Measurements from ENCODE around the gene SNCB. TPM values are rescaled to one million over a fixed set of nuclear protein-coding genes. Genes with fewer than 3 reads are reported as not detected.
A peak's percentile ranks its signal among the peaks of the same experiment; 100 is the strongest.

Gene SNCB
- total and polyA plus RNA-seq, 4 experiments from 2014 or later: not detected

DNA sequence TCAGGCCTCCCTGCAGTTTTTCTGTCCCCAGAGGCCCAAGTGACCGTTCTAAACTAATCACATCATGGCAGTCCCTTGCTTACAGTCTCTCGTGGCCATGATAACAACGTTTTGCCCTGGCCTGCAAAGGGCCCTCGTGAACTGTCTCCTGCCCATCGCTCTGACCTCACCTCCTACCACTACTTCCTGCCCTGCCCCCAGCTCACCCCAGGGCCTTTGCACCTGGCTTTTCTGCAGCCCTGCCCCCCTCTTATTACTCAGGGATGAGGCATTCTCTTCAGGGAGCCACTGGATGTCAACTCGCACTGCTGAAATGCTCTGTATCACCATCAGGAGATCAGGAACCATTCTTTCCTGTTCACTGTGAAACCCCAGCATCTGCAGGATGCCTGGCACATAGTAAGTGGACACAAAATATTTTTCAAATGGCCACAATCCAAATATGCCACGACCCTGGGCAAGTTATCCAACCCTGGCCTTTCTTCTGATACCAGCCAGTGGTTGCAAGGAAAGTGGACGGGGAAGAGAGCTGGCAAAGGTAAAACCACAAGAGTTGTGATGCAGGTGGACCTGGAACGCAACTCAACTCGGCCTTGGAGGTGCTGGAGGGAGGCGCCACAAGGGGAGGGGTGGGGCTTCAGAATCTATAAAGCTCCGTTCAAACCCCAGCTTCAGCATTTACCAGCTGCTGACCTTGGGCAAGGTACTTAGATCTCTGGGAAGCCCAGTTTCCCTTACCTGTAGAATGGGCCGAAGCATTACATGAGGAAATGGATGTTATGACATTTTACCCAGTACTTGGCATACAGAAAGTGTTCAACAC, 1.7 kb downstream of the SNCB start:
- H3K27me3 Mint-ChIP-seq: peaks cover 40 to 47% of the 10 kb centered on the region in 2 donors
- peak overlapping the region in 1 of 7 donors; percentile 35 for H3K27ac Mint-ChIP-seq
- no peaks in the 10 kb centered on the region for H3K9me3 Mint-ChIP-seq
- H3K4me1 ChIP-seq (ENCODE audit: insufficient read depth, low read length): peaks cover 16% of the 10 kb centered on the region
- H3K4me1 Mint-ChIP-seq: peaks cover 8 to 9% (median 9%) of the 10 kb centered on the region in 4 donors
- no peaks in the 10 kb centered on the region for H3K36me3 Mint-ChIP-seq
- DNase-seq: no peak
- H3K27ac ChIP-seq (ENCODE audit: low read depth, low read length): no peak overlapping the region
- peaks cover 25% of the 10 kb centered on the region for H3K27me3 ChIP-seq (ENCODE audit: insufficient read depth, low read length)
- no peak overlapping the region for H3K4me3 ChIP-seq (ENCODE audit: low read length in 2 of 2)
- no peaks in the 10 kb centered on the region for H3K36me3 ChIP-seq (ENCODE audit: insufficient read depth, low read length)
- intact Hi-C loops (cut with micrococcal nuclease): no loop called here
- ChIA-PET CTCF (ENCODE audit: partially characterized antibody) (interaction anchor here (1.9 kb wide), 1 partner anchor 33 kb away, joined by 5 read pairs; no protein-coding TSS in a partner anchor), POLR2A (ENCODE audit: partially characterized antibody) (interaction anchor here (2.0 kb wide), 1 partner anchor 19 kb away, joined by 6 read pairs; the partner anchor contains the start of gene TSPAN17)
- H3K9me3 ChIP-seq (ENCODE audit: control insufficient read depth in 1 of 2, low read length in 2 of 2): no peaks in the 10 kb centered on the region
- H3K4me3 Mint-ChIP-seq: peak overlapping the region in 4 of 8 donors; percentile 32 to 68 (median 42)

- CTCF ChIA-PET (ENCODE audit: partially characterized antibody): interaction anchor here (1.9 kb wide), 1 partner anchor 34 kb away, joined by 5 read pairs; no protein-coding TSS in a partner anchor
- H3K27me3 Mint-ChIP-seq: peaks cover 37 to 41% of the 10 kb centered on the region in 2 donors
Observed at GRCh38 chr5:176627582-176627981, 2.8 kb downstream of the SNCB start.

GRCh38 chr5:176626876-176627236, 3.5 kb downstream of the SNCB start:
- no peak for DNase-seq
- Mint-ChIP-seq H3K27me3 (peaks cover 40 to 42% of the 10 kb centered on the region in 2 donors), H3K9me3 (no peaks in the 10 kb centered on the region), H3K27ac (no peak overlapping the region), H3K4me3 (no peak overlapping the region), H3K36me3 (no peaks in the 10 kb centered on the region), H3K4me1 (peaks cover 7 to 9% (median 8%) of the 10 kb centered on the region in 4 donors)
- Histone ChIP-seq H3K9me3 (ENCODE audit: control insufficient read depth in 1 of 2, low read length in 2 of 2) (no peaks in the 10 kb centered on the region), H3K4me3 (ENCODE audit: low read length in 2 of 2) (no peak overlapping the region), H3K27ac (ENCODE audit: low read depth, low read length) (no peak overlapping the region), H3K36me3 (ENCODE audit: insufficient read depth, low read length) (no peaks in the 10 kb centered on the region), H3K4me1 (ENCODE audit: insufficient read depth, low read length) (peaks cover 16% of the 10 kb centered on the region), H3K27me3 (ENCODE audit: insufficient read depth, low read length) (peaks cover 21% of the 10 kb centered on the region)
- ChIA-PET CTCF (ENCODE audit: partially characterized antibody) (interaction anchor here (1.9 kb wide), 1 partner anchor 34 kb away, joined by 5 read pairs; no protein-coding TSS in a partner anchor), POLR2A (ENCODE audit: partially characterized antibody) (no interaction called here)
- intact Hi-C loops (cut with micrococcal nuclease): no loop called here

More at GRCh38 chr5:176627582-176627981, 2.8 kb downstream of the SNCB start:
- Mint-ChIP-seq H3K4me3 (peak overlapping the region in 2 of 8 donors; percentile 1 to 7), H3K27ac (no peak overlapping the region), H3K9me3 (no peaks in the 10 kb centered on the region), H3K36me3 (no peaks in the 10 kb centered on the region), H3K4me1 (peaks cover 7 to 9% (median 8%) of the 10 kb centered on the region in 4 donors)
- Histone ChIP-seq H3K36me3 (ENCODE audit: insufficient read depth, low read length) (no peaks in the 10 kb centered on the region), H3K27me3 (ENCODE audit: insufficient read depth, low read length) (peaks cover 24% of the 10 kb centered on the region), H3K27ac (ENCODE audit: low read depth, low read length) (no peak overlapping the region), H3K4me1 (ENCODE audit: insufficient read depth, low read length) (peaks cover 16% of the 10 kb centered on the region), H3K4me3 (ENCODE audit: low read length in 2 of 2) (no peak overlapping the region), H3K9me3 (ENCODE audit: control insufficient read depth in 1 of 2, low read length in 2 of 2) (no peaks in the 10 kb centered on the region)
- intact Hi-C loops (cut with micrococcal nuclease): no loop called here
- POLR2A ChIA-PET (ENCODE audit: partially characterized antibody): no interaction called here
- no peak for DNase-seq

DNA sequence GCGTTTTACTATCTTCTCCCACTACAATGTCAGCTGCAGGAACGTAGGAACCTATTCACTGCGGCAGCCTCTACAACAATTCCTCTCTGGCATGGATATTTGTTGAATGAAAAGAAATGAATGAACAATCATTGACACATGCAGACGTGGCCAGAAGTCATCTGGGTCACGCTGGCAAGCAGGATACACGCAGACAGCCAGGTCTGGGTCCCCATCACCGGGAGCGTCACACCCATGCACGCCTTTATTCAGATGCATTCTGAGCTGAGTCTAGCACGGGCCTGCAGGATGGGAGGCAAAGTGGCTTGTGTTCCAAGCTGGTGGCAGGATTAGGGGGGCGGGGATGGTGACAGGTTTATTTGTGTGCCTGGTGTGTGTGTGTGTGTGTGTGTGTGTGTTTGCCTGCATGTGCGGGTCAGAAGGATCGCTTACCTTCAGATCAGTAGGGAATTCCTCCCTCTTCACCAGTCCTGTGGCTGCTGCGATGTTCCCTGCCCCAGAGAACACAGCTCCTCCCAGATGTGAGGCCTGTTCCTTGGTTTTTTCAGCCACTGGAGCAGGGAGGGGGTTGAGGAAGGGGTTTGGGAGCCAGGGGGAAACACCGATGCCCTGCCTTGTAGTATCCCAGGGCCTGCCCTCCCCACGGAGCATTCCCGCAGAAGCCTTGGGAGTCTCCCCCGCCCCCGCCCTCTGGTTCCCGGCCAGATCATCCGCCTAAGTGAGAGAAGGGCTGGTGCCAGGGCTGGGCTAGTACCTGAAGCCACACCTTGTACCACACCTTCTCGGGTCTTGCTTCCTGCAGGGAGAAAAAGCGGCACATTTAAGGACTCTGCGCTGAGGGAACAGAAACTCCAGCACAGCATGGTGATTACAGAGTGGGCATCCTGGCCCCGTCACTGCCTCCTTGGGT, 4.1 kb downstream of the SNCB start:
- Histone ChIP-seq H3K4me1 (ENCODE audit: insufficient read depth, low read length) (peaks cover 16% of the 10 kb centered on the region), H3K9me3 (ENCODE audit: control insufficient read depth in 1 of 2, low read length in 2 of 2) (no peaks in the 10 kb centered on the region), H3K36me3 (ENCODE audit: insufficient read depth, low read length) (no peaks in the 10 kb centered on the region), H3K27ac (ENCODE audit: low read depth, low read length) (no peak overlapping the region), H3K4me3 (ENCODE audit: low read length in 2 of 2) (no peak overlapping the region), H3K27me3 (ENCODE audit: insufficient read depth, low read length) (peaks cover 20% of the 10 kb centered on the region)
- H3K36me3 Mint-ChIP-seq: no peaks in the 10 kb centered on the region
- peaks cover 7 to 9% (median 8%) of the 10 kb centered on the region in 4 donors for H3K4me1 Mint-ChIP-seq
- no peak for DNase-seq
- no peak overlapping the region for H3K27ac Mint-ChIP-seq
- CTCF ChIA-PET (ENCODE audit: partially characterized antibody): interaction anchor here (1.4 to 1.9 kb wide), 2 partner anchors 35 kb away, joined by 4 to 5 read pairs; no protein-coding TSS in a partner anchor
- no peak overlapping the region for H3K4me3 Mint-ChIP-seq
- POLR2A ChIA-PET (ENCODE audit: partially characterized antibody): no interaction called here
- intact Hi-C loops (cut with micrococcal nuclease): no loop called here
- peaks cover 36 to 40% of the 10 kb centered on the region in 2 donors for H3K27me3 Mint-ChIP-seq
- no peaks in the 10 kb centered on the region for H3K9me3 Mint-ChIP-seq

DNA sequence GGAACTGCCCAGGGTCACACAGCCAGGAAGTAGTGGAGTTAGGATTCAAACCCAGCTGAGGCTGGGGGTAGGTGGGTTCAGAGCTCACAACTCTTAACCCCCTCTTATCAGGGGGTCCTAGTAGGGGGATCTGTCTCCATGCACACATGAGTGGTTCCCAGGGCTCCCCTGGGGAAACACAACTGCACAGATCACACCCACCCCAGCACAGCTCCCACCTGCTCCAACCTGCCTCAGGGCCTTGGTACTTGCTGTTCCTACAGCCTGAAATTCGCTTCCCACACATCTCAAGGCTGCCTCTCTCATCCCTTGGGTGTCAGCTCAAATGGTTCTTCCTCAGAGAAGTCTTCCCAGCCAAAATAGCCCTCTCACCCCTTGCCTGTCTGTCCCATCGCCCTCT, 4.8 kb downstream of the SNCB start:
- Mint-ChIP-seq H3K9me3 (peaks cover 0 to 2% (median 0%) of the 10 kb centered on the region in 8 donors), H3K27ac (no peak overlapping the region), H3K4me3 (no peak overlapping the region), H3K36me3 (no peaks in the 10 kb centered on the region), H3K27me3 (peaks cover 32 to 37% of the 10 kb centered on the region in 2 donors), H3K4me1 (peaks cover 3 to 6% (median 5%) of the 10 kb centered on the region in 4 donors)
- H3K9me3 ChIP-seq (ENCODE audit: control insufficient read depth in 1 of 2, low read length in 2 of 2): no peaks in the 10 kb centered on the region
- no peaks in the 10 kb centered on the region for H3K36me3 ChIP-seq (ENCODE audit: insufficient read depth, low read length)
- POLR2A ChIA-PET (ENCODE audit: partially characterized antibody): no interaction called here
- CTCF ChIA-PET (ENCODE audit: partially characterized antibody): interaction anchor here (1.4 kb wide), 1 partner anchor 35 kb away, joined by 4 read pairs; no protein-coding TSS in a partner anchor
- no peak for DNase-seq
- no peak overlapping the region for H3K27ac ChIP-seq (ENCODE audit: low read depth, low read length)
- no peak overlapping the region for H3K4me3 ChIP-seq (ENCODE audit: low read length in 2 of 2)
- peaks cover 27% of the 10 kb centered on the region for H3K27me3 ChIP-seq (ENCODE audit: insufficient read depth, low read length)
- H3K4me1 ChIP-seq (ENCODE audit: insufficient read depth, low read length): peaks cover 14% of the 10 kb centered on the region
- intact Hi-C loops (cut with micrococcal nuclease): no loop called here

DNA sequence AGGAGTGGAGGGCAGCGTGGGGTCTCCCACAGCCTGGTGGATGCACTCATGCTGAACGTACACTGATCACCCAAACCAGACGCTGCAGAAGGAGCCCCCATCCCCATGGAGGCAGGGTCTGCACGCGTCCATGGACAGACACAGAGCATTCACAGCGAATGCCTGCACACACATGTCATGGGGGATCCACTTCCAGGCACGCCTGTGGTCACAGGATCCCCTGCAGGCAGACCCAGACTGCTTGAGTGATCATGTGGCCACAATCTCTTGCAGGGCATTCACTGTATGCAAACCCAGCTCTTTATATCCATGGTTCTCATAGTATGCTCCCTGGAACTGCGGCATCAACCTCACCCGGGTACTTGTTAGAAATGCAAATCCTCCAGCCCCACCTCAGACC, 5.4 kb downstream of the SNCB start:
- Mint-ChIP-seq H3K27ac (no peak overlapping the region), H3K36me3 (no peaks in the 10 kb centered on the region), H3K27me3 (peaks cover 34 to 41% of the 10 kb centered on the region in 2 donors), H3K4me1 (peaks cover 7 to 12% (median 8%) of the 10 kb centered on the region in 4 donors), H3K4me3 (no peak overlapping the region), H3K9me3 (peaks cover 0 to 3% (median 0%) of the 10 kb centered on the region in 8 donors)
- ChIA-PET POLR2A (ENCODE audit: partially characterized antibody) (no interaction called here), CTCF (ENCODE audit: partially characterized antibody) (interaction anchor here (1.4 kb wide), 1 partner anchor 36 kb away, joined by 4 read pairs; no protein-coding TSS in a partner anchor)
- intact Hi-C loops (cut with micrococcal nuclease): no loop called here
- H3K36me3 ChIP-seq (ENCODE audit: insufficient read depth, low read length): no peaks in the 10 kb centered on the region
- H3K4me1 ChIP-seq (ENCODE audit: insufficient read depth, low read length): peaks cover 15% of the 10 kb centered on the region
- H3K27ac ChIP-seq (ENCODE audit: low read depth, low read length): no peak overlapping the region
- no peak for DNase-seq
- no peaks in the 10 kb centered on the region for H3K9me3 ChIP-seq (ENCODE audit: control insufficient read depth in 1 of 2, low read length in 2 of 2)
- H3K4me3 ChIP-seq (ENCODE audit: low read length in 2 of 2): no peak overlapping the region
- H3K27me3 ChIP-seq (ENCODE audit: insufficient read depth, low read length): peaks cover 32% of the 10 kb centered on the region
